HG02763 (cell line): ENCODE results near the gene THSD4.
"Not testable (repeated sequence)": the region's sequence is repeated elsewhere in the genome, so short reads cannot be mapped to it uniquely, and the experiment has no call there.

Experiments used
- ATAC-seq: cut with Tn5 transposase; IDR thresholded peaks from one replicate; pipeline ENCODE4 v1.9.1; 2021; ENCODE audit warnings: mild to moderate bottlenecking, moderate library complexity; ENCODE audit not compliant: unreplicated experiment

Gene THSD4

GRCh38 chr15:71725207-71725955 is 610.1 kb downstream of the THSD4 start:
- ATAC-seq = not testable (repeated sequence)

- no peak for ATAC-seq
Measured at GRCh38 chr15:71728881-71729280, 613.6 kb downstream of the THSD4 start.

DNA sequence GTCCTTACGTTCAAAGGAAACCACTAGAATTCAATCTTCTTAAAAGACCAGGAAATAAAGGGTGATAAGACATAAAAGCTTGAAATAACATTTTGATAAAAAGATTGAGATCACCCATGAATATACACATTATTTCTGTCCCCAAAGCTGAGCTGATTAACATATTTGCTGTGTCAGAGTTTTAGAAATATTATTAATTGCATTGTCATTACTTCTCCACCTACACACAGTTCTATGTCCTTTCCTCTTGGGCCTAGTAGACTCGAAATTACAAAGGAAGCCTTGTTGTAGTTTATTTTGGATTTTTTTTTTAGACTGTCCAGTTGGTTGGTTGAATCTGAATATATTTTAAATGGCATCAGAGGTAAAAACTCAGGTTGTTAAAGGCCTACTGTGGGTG is 614.0 kb downstream of the THSD4 start:
- ATAC-seq = no peak

DNA sequence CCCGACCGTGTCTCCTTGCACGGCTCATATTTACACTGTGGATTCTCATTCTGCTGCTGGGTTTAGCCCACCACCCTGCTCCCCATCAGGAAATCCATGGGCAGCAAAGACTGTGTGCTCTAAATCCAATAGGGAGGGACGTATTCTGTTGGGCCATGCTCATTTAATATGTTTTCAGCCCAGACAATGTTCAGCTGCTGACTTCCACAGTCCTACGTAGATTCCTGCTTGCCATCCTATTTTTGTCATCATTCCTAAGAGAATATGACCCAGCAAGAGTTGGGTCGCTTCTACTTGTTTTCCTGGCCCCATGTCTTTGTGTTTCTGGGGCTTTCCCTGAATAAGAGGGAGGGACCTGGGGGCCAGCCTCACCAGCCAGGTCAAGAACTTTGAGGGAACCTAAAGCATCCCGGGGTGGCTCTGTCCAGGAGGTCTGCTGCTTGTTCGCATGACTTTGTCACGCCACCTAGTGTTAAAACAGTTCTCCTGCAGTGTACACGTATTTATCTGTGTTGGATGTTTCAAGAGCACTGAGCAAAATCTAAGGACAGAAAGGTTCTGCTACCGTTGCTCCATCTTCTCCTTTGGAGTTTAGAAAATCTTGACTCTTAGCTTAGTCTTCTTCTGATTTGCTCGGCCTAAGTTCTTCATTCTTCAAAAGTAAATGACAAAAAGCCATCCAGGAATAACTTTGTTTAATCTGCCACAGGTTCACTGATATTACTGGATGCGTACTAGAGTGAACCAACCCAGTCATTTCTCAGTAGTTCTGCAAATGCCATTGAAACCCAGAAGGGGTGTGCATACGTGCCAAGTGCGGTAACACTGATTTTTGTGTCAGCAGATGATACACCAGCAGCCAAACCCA is 615.2 kb downstream of the THSD4 start:
- ATAC-seq = no peak

DNA sequence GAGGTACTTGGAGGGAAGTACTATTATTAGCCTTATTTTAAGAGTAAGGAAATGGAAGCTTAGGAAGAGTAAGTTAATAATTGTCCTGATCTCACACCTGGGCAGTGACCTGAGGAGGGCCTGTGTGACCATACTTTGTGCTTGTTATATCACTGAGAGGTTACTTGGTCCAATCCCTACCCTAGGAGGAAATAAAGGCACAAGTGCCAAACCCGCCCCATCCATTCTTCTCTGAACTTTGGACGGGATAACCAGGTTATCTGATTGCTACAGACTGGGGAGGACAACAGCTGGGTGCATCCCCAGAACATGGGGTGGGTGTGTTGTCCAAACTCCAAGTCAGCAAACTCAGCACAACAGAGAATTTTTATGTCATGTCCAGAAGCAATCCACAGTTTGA is 617.4 kb downstream of the THSD4 start:
- no peak for ATAC-seq

DNA sequence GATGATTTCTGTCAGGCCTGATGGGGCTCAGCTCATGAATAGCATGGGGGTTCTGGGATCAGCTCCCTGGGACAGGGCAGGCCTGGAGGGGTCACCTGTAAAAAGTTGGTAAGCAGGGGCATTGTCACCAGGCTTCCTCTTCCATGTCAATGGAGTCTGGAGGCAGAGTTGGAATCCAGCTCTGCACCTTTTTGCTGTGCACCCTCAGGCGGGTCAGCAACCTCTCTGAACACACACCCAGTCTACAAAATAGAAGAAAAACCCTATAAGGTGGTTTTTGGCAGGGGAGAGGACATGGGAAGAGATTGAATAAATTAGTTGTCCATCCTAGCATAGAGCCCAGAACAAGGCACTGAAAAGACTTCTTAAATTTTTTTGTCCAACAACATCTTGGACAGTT is 617.9 kb downstream of the THSD4 start:
- no peak for ATAC-seq

- ATAC-seq = no peak
Measured at GRCh38 chr15:71734709-71735384, 619.6 kb downstream of the THSD4 start.

DNA sequence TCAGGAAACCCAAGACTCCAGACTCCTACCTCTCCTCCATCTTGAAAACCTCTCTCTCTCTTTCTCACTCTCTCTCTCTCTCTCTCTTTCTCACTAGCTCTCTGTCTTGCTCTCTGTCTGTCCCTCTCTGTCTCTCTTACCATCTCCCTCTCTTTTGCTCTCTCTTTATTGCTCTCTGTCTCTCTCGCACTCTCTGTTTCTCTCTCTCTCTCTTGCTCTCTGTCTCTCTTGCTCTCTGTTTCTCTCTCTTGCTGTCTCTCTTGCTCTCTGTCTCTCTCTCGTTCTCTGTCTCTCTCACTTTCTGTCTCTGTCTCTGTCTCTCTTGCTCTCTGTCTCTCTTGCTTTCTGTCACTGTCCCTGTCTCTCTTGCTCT is 620.1 kb downstream of the THSD4 start:
- no peak for ATAC-seq

DNA sequence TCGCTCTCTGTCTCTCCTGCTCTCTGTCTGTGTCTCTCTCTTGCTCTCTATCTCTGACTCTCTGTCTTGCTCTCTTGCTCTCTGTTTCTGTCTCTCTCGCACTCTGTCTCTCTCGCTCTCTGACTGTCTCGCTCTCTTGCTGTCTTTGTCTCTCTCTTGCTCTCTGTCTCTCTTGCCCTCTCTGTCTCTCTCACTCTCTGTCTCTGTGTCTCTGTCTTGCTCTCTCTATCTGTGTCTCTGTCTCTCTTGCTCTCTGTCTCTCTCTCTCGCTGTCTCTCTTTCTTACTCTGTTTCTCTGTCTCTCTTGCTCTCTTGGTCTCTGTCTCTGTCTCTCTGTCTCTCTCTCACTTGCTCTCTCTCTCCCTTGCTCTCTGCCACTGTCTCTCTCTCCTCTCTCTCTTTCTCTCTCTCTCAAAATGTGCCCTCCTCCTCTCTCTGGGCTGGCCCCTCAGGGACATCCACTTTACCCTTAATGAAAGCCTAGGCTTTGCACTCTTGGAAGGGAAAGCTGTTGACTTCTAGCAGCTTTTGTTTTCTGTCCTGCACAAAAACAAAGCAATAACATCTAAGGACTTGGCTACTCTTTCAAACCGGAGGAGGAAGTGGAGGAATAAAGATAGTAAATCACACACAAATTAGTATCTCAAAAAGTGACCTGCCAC is 621.1 kb downstream of the THSD4 start:
- no peak for ATAC-seq

DNA sequence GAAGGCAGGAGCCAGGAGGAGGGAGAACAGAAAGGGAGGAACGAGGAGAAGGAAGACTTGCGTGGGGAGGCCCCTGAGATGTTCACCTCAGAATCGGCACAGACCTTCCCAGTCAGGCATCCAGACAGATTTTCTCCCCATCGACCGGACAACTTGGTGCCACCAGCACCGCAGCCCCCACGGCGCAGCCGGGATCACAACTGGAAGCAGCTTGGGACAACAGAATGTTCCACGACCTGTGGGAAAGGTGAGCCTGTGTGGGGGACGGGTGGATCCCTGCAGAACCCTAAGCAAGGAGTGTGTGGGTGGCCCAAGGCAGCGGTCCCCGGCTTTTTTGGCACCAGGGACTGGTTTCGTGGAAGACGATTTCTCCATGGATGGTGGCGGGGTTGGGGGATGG is 622.5 kb downstream of the THSD4 start:
- no peak for ATAC-seq

DNA sequence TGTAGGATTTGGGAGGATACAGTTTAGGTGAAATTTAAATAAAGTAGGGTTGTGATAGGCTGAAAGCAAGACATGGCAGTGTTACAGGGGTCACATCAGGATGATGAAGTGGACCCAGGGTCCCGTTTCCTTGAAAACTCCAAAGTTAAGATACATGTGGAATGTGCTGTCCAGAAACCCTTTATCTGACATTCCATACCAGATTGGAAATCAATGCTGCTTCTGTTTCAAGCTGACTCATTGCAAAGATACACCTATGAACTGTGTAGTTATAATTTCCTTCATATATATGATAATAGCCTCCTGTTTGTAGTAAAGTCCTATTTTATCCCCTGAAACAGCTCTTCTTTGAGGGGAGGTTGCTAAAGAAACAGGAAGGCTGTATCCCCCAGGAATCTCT is 624.1 kb downstream of the THSD4 start:
- ATAC-seq = no peak

DNA sequence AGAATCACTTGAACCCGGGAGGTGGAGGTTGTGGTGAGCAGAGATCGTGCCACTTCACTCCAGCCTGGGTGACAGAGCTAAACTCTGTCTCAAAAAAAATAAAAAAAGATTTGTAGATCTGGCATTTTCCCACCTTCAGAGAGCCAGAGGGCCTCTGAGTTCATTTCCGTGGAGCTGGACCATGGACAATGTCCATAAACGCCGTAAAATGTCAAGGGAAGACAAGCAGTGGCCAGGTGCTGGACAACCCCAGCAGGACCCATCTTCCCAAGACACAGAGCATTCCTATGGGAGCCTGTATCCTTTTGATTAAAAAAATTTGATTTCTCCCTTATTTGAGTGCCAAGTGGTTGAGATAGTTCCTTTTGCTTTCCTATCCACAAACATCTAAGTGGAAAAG is 627.7 kb downstream of the THSD4 start:
- no peak for ATAC-seq

GRCh38 chr15:71743861-71744382 is 628.7 kb downstream of the THSD4 start:
- ATAC-seq = no peak

DNA sequence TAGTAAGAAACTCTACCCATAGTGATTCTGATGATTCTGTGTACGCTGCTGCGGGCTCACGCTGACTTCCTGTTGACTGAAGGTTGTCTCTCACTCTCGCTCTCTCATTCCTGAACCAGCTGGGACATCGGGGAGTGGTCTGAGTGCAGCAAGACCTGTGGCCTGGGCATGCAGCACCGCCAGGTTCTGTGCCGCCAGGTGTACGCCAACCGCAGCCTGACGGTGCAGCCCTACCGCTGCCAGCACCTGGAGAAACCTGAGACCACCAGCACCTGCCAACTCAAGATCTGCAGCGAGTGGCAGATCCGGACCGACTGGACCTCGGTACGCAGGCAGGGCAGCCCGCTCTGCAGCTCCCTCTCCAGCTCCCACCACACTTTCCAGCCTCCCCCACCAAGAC is 631.4 kb downstream of the THSD4 start:
- ATAC-seq = no peak

DNA sequence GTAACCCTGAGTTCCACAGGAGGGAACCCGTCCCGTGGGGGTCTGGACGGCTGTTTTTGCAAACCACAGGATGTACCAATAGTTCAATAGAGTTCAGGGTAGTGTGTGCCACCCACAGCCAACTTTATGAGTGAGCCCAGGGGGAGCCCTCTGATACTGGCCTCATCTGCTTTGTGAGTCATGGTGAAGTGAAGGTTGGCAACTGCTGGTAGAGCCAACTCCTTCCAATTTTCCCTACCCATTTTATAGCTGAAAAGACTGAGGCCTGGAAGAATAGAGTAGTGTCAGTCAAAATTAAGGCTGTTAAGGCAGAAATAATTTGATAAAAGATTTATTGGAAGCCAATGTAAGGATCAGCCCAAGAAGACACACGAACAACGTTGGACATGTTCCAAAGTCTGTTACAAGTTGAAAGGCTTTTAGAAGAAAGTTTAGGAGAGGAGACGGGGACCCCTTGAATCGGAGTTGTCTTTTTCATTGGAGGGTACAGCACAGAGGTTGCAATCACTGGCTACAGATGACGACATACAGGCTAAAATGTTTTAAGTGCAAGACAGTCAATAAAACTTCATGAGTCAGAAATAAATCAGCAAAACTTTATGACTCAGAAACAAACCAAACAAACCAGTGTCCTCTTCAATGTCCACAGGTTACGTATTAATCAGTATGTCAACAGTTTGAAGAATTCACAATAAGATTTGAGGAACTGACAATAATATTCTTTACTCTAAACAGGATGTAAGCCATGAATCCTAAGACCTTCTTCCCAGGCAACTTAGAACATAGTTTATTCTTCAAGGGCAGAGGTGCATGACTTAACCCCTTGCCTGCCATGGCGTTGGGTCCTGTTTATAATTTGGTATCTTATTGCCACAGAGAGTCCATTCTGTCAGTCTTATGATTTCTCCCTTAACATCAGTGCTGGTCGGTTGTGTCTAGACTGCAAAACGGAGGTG is 632.1 kb downstream of the THSD4 start:
- no peak for ATAC-seq

DNA sequence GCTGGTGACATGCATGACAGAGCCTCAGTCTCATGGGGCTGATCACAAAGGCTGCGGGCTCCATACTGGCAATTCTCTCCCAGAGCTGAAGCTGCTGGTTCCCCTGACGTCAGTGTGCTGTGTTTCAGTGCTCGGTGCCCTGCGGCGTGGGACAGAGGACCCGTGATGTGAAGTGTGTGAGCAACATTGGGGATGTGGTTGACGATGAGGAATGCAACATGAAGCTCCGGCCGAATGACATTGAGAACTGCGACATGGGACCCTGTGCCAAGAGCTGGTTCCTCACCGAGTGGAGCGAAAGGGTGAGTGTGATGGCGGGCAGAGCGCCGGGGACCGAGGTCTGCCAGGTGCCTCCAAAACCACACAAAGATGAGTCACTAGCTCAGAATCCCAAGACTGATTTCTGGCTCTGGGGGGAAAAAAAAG is 633.0 kb downstream of the THSD4 start:
- ATAC-seq = no peak

DNA sequence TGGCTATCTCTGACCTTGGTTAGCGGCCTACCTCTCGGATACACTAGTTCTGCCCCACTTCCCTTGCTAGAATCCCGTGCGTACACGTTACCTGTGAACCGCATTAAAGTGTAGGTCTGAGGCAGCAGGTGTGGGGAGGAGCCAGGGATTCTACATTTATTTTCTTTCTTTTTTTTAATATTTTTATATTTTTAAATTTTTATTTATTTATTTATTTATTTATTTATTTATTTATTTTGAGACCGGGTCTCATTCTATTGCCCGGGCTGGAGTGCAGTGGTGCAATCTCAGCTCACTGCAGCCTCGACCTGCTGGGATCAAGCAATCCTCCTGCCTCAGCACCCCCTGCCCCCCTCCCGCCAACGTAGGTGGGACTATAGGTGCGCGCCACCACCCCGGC is 634.2 kb downstream of the THSD4 start:
- no peak for ATAC-seq

DNA sequence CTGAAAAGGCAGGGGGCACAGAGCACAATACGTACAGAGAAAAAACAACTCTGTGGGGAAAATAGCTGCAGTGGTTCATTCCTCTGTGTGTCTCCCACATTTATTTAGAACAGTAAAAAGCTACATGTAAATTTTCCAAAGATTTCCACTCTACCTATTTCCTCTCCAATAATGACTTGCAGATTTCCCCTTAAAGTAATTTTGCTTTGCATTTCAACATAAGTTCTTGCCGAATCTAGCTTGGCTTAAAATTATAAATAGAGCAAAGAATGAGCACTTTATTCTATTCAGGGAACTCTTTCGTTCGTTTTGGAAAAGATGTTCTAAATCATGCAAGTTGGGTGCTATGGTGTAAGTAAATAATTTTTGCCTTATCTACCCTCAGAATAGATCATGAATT is 636.9 kb downstream of the THSD4 start:
- ATAC-seq = no peak

DNA sequence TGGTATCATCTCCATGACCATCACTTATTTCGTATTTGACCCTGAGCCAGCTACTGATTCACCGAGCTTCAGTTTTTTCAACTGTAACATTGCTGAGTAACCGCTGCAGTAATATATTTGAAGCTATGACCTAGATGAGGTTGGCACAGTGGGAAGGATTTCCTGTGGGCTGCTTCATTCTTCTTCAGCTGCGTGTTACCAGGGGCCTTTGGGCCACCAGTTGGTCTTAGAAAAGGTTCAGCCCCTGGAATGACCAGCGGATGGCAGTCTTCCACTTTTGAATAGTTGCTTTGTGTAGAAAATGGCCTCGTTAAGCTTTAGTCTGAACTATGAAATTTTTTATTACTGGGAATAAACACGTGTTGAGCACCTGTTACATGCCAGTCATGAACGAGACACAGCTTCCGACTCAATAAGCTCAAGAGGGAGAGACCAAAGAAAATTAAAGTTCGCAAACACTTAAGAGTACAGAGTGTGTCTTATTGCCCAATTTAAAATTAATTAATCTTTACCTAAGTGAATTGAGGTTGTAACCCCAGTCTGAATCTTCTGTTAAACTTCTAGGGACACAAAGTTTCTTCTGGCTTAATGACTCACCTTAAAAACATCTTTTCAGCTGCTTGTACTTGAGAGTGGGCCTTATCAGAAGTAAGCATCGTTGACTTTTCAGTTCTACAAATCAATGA is 637.5 kb downstream of the THSD4 start:
- ATAC-seq = no peak
